A673 (cell line): Measurements from ENCODE around the gene NTNG2. TPM values are rescaled to one million over a fixed set of nuclear protein-coding genes. Genes with fewer than 3 reads are reported as not detected.

Source experiments
- BruUV-seq: library from RNA; stranded (reverse); fragments of 400-500 nt; replicated peaks from 2 replicates; lab custom pipeline; 2021; lab: Mats Ljungman, UMichigan
- CTCF ChIA-PET: fragments of 300-600 bp; sonication (Branson Sonifier 250); formaldehyde crosslinking; loops from one replicate; lab custom pipeline; 2022; ENCODE audit warnings: antibody characterized with exemption; lab: Charles Lee
- POLR2A ChIA-PET: fragments of 300-600 bp; sonication (Branson Sonifier 250); formaldehyde crosslinking; loops from one replicate; lab custom pipeline; 2022; ENCODE audit warnings: antibody characterized with exemption; ENCODE audit not compliant: low non-redundant PET; lab: Charles Lee
- DNase-seq: peaks from one replicate; pipeline ENCODE4 v3.0.0-alpha.2; 2015; ENCODE audit warnings: low spot score
- H3K27ac ChIP-seq: fragments of 200-600 bp; sonication (generic); 2 replicates; pipeline ENCODE4 v1.5.1; 2016; ENCODE audit warnings: mixed run types, low read depth, mild to moderate bottlenecking, mixed read lengths, antibody characterized with exemption, low read length; ENCODE audit not compliant: poor library complexity, severe bottlenecking
- H3K27me3 ChIP-seq: fragments of 200-600 bp; sonication (generic); replicated peaks from 2 replicates; pipeline ENCODE4 v1.6.1; 2017; ENCODE audit warnings: mixed run types, low read depth, mild to moderate bottlenecking, mixed read lengths, antibody characterized with exemption, low read length; ENCODE audit not compliant: insufficient read depth, poor library complexity
- H3K36me3 ChIP-seq: fragments of 200-600 bp; sonication (generic); 2 replicates; pipeline ENCODE4 v1.6.1; 2016; ENCODE audit warnings: mixed run types, mild to moderate bottlenecking, mixed read lengths, antibody characterized with exemption, low read length; ENCODE audit not compliant: insufficient read depth, poor library complexity, severe bottlenecking
- H3K4me1 ChIP-seq: fragments of 200-600 bp; sonication (generic); 2 replicates; pipeline ENCODE4 v1.6.1; 2017; ENCODE audit warnings: mixed run types, mild to moderate bottlenecking, mixed read lengths, antibody characterized with exemption, low read length; ENCODE audit not compliant: insufficient read depth, poor library complexity, severe bottlenecking
- H3K4me3 ChIP-seq: fragments of 200-600 bp; sonication (generic); 2 replicates; pipeline ENCODE4 v1.5.1; 2016; ENCODE audit warnings: low read depth, mixed run types, mild to moderate bottlenecking, mixed read lengths, low read length; ENCODE audit not compliant: poor library complexity, severe bottlenecking
- H3K9me3 ChIP-seq: fragments of 200-600 bp; sonication (generic); 2 replicates; pipeline ENCODE4 v1.6.1; 2016; ENCODE audit warnings: mixed run types, low read depth, mild to moderate bottlenecking, mixed read lengths, antibody characterized with exemption, low read length; ENCODE audit not compliant: poor library complexity, severe bottlenecking
- EZH2 ChIP-seq: fragments of 200-600 bp; sonication (generic); IDR thresholded peaks from 2 replicates; pipeline ENCODE4 v1.6.1; 2017; ENCODE audit warnings: borderline replicate concordance, low read depth, mild to moderate bottlenecking, mixed read lengths, antibody characterized with exemption, low read length; ENCODE audit not compliant: poor library complexity, severe bottlenecking
- intact Hi-C: fragments of 100-400 bp; cut with micrococcal nuclease; formaldehyde crosslinking; loops from one replicate; pipeline ENCODE4 v1.10.0; 2022; ENCODE audit not compliant: unreplicated experiment
- total RNA-seq: library from RNA; stranded (reverse); gene quantifications from 2 replicates; pipeline ENCODE4 v1.2.3, GENCODE V29; 2021
- TF ChIP-seq, protein P1 (sequence below): fragments of 300-800, 200-600 bp; sonication (generic); conservative IDR thresholded peaks from 2 replicates; pipeline ENCODE4 v1.5.1; 2017; ENCODE audit warnings: low read depth, mild to moderate bottlenecking, antibody characterized with exemption, low read length, moderate library complexity, mixed read lengths

The NTNG2 gene
- total RNA-seq, 1 experiment from 2014 or later = 1.5 TPM

DNA sequence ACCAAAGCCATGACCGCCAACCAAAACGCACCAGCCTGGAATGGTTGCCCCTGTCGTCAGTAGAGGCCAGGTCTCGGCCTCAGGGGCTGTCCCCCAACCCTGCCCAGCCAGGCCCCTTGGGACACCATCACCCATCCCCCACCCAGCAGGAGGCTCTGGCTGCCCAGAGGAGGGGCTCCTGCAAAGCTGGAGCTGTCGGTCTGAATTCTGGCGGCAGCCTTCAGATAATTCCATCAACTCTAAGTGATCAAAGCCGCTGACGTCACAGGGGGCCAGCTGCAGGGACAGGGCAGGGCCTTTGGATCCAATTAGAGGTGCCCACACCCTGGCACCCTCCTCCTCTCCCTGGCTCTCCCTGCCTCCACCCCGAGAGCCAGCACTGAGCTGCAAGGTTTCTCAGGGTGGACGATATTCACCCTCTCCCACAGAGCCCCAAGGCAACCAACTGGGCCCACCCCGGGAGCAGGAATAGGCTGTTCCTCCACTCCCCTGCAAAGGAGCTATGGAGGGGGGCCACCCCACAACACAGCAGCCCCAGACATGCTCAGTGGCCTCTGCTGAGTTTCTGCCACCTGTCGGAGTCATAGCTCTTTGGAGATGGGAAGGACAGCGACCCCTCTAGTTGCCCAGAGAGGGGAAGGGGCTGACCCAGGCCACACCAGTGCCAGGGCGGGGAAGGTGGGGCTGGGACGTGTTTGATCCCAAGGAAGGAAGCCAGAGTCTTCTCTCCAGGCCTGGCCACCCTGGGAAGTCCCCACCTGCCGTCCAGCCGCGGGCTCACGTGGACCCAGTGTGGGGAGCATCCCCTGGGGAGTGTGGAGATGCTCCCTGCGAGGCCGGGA is 78.4 kb downstream of the NTNG2 start:
- Histone ChIP-seq H3K27me3 (no peaks in the 10 kb centered on the region), H3K9me3 (no peaks in the 10 kb centered on the region), H3K4me3 (peak overlapping the region; percentile 65), H3K4me1 (peaks cover 29% of the 10 kb centered on the region), H3K27ac (no peak overlapping the region), H3K36me3 (no peaks in the 10 kb centered on the region)
- no peak for DNase-seq
- CTCF ChIA-PET = no interaction called here
- BruUV-seq = no TSS peak
- intact Hi-C loops = no loop called here
- POLR2A ChIA-PET = no interaction called here
- TF ChIP-seq, protein P1, sequence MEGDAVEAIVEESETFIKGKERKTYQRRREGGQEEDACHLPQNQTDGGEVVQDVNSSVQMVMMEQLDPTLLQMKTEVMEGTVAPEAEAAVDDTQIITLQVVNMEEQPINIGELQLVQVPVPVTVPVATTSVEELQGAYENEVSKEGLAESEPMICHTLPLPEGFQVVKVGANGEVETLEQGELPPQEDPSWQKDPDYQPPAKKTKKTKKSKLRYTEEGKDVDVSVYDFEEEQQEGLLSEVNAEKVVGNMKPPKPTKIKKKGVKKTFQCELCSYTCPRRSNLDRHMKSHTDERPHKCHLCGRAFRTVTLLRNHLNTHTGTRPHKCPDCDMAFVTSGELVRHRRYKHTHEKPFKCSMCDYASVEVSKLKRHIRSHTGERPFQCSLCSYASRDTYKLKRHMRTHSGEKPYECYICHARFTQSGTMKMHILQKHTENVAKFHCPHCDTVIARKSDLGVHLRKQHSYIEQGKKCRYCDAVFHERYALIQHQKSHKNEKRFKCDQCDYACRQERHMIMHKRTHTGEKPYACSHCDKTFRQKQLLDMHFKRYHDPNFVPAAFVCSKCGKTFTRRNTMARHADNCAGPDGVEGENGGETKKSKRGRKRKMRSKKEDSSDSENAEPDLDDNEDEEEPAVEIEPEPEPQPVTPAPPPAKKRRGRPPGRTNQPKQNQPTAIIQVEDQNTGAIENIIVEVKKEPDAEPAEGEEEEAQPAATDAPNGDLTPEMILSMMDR = no peak
- TF ChIP-seq EZH2 = no peak

DNA sequence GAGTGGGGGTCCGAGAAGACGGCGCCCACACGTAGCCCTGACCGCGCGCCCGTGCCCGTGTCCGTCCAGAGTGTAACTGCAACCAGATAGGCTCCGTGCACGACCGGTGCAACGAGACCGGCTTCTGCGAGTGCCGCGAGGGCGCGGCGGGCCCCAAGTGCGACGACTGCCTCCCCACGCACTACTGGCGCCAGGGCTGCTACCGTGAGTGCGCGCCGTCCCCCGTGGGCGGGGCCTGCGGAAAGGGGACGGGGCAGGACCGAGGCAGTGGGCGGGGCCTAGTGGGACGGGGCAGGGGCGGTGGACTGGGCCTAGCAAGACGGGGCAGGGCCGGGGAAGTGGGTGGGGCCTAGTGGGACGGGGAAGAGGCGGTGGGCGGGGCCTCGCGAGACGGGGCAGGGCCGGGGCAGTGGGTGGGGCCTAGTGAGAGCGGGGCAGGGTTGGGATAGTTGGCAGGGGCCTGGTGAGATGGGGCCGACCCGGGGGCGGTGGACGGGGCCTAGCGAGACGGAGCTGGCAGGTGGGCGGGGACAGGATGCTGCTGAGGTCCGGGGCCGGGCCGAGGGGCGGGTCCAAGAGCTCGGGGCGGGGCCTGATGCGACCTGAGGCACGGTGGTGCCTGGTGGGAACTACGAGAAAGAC is 79.1 kb downstream of the NTNG2 start:
- Histone ChIP-seq H3K4me1 (peaks cover 30% of the 10 kb centered on the region), H3K27me3 (no peaks in the 10 kb centered on the region), H3K27ac (no peak overlapping the region), H3K4me3 (peak overlapping the region; percentile 65), H3K9me3 (no peaks in the 10 kb centered on the region), H3K36me3 (no peaks in the 10 kb centered on the region)
- peak; percentile 98 for DNase-seq
- POLR2A ChIA-PET = interaction anchor here (0.6 to 0.7 kb wide), 2 partner anchors 220 to 1751 kb away, joined by 6 to 8 read pairs; partner anchors contain the start of gene VAV2
- intact Hi-C loops = no loop called here
- CTCF ChIA-PET = interaction anchor here (0.7 to 1.1 kb wide), 2 partner anchors 12 to 18 kb away, joined by 3 to 6 read pairs; no protein-coding TSS in a partner anchor
- BruUV-seq = no TSS peak
- TF ChIP-seq EZH2 = no peak
- TF ChIP-seq, protein P1 = no peak

DNA sequence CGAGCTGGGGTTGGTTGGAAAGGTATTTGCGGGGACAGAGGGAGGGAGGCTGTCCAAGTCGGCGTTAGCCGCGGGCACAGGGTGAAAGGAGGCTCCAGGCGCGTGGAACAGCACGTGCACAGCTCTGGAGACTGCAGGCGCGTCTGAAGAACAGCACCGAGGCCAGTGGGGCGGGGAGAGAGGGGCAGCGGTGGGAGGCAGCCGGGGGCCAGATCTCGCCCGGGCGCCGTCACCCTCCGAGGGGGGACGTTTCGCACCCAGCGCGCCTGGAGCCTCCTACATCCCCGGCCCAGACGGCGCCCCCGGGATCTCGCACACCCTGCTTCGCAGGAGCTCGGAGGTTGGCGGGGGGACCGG is 79.6 kb downstream of the NTNG2 start:
- BruUV-seq = no TSS peak
- no peaks in the 10 kb centered on the region for H3K9me3 ChIP-seq
- POLR2A ChIA-PET = interaction anchor here (0.6 to 0.7 kb wide), 2 partner anchors 221 to 1750 kb away, joined by 6 to 8 read pairs; partner anchors contain the start of gene VAV2
- CTCF ChIA-PET = interaction anchor here (0.7 to 1.1 kb wide), 2 partner anchors 11 to 18 kb away, joined by 3 to 6 read pairs; no protein-coding TSS in a partner anchor
- peak overlapping the region; percentile 63 for H3K27ac ChIP-seq
- H3K36me3 ChIP-seq = no peaks in the 10 kb centered on the region
- no peak for TF ChIP-seq EZH2
- TF ChIP-seq, protein P1 = no peak
- intact Hi-C loops = no loop called here
- no peak for DNase-seq
- H3K4me1 ChIP-seq = peaks cover 32% of the 10 kb centered on the region
- H3K27me3 ChIP-seq = no peaks in the 10 kb centered on the region
- peak overlapping the region; percentile 65 for H3K4me3 ChIP-seq
